ENCODE measurements around the gene CEPT1. TPM values are rescaled to one million over a fixed set of nuclear protein-coding genes. Genes with fewer than 3 reads are reported as not detected.
"Not testable (repeated sequence)": the region's sequence is repeated elsewhere in the genome, so short reads cannot be mapped to it uniquely, and the experiment has no call there.

The CEPT1 gene
- total and polyA plus RNA-seq, 2 donors (not counting 3 experiments of a cell fraction or from before 2014, with no cell fraction given), result 13.6 to 29.1 TPM

DNA sequence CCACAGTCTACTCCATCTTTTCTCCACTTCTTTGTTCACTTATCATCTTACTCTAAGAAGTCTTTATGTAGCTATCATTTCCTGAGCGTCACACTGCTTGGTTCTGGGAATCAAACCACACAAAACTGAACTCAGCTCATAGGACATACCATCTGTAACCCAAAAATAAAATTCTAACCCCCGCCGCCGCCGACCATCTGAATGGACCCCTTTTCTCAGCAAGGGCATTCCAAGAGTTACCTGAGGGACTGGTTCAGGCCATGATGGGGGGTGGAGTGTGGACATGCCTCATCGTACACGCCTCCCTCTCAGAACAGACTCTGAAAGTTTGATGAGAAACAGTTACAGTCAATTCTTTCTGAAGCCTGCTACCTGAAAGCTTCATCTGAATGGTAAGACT, 74.9 kb downstream of the CEPT1 start:
- FAIRE-seq, result no peak
- BruUV-seq (replicated peaks), result no TSS peak
- intact Hi-C loops (cut with micrococcal nuclease), result no loop called here
- CTCF ChIA-PET, result interaction anchor here (1.6 to 1.9 kb wide), 2 partner anchors 8 to 185 kb away, joined by 6 to 7 read pairs; no protein-coding TSS in a partner anchor
- Histone ChIP-seq H3K27me3 (ENCODE audit: control insufficient read depth in 2 of 2, insufficient read depth in 2 of 2, low read length in 2 of 2) (peaks cover 2 to 5% of the 10 kb centered on the region in 2 experiments), H2AFZ (ENCODE audit: low read depth, low read length) (no peak overlapping the region), H3K79me2 (ENCODE audit: control insufficient read depth, insufficient read depth, low read length) (no peaks in the 10 kb centered on the region), H3K9me3 (replicated peaks; ENCODE audit: control insufficient read depth, insufficient read depth, low read length) (no peaks in the 10 kb centered on the region), H3K9ac (replicated peaks; ENCODE audit: extremely low read depth, insufficient read depth, low read length) (no peak overlapping the region), H3K4me2 (ENCODE audit: insufficient read depth, low read length) (no peak overlapping the region), H4K20me1 (replicated peaks; ENCODE audit: control insufficient read depth, extremely low read depth, insufficient read depth, low read length) (no peaks in the 10 kb centered on the region), H3K4me3 (replicated peaks in 1 of 3; ENCODE audit: insufficient read depth in 1 of 3, low read depth in 1 of 3, low read length in 3 of 3) (no peak overlapping the region), H3K9me1 (replicated peaks; ENCODE audit: control insufficient read depth, extremely low read depth, insufficient read depth, low read length) (no peaks in the 10 kb centered on the region), H3K27ac (ENCODE audit: insufficient read depth, low read depth, low read length) (no peak overlapping the region), H3K4me1 (ENCODE audit: control insufficient read depth, extremely low read depth, insufficient read depth, low read length) (no peaks in the 10 kb centered on the region), H3K36me3 (ENCODE audit: control insufficient read depth in 2 of 2, extremely low read depth in 1 of 2, insufficient read depth in 2 of 2, low read length in 2 of 2) (no peaks in the 10 kb centered on the region)
- TF ChIP-seq EZH2 (IDR thresholded peaks at IDR 0.05; ENCODE audit: borderline replicate concordance, low read depth, low read length, severe bottlenecking) (no peak), JUN (IDR thresholded peaks at IDR 0.05; ENCODE audit: borderline replicate concordance, insufficient read depth, insufficient read length, low read depth) (no peak), POLR2AphosphoS5 (IDR thresholded peaks at IDR 0.05; ENCODE audit: insufficient read depth, low read depth, low read length) (no peak), POLR2A (IDR thresholded peaks at IDR 0.05; ENCODE audit: low read depth, low read length) (no peak)
- TF ChIP-seq, protein P1, sequence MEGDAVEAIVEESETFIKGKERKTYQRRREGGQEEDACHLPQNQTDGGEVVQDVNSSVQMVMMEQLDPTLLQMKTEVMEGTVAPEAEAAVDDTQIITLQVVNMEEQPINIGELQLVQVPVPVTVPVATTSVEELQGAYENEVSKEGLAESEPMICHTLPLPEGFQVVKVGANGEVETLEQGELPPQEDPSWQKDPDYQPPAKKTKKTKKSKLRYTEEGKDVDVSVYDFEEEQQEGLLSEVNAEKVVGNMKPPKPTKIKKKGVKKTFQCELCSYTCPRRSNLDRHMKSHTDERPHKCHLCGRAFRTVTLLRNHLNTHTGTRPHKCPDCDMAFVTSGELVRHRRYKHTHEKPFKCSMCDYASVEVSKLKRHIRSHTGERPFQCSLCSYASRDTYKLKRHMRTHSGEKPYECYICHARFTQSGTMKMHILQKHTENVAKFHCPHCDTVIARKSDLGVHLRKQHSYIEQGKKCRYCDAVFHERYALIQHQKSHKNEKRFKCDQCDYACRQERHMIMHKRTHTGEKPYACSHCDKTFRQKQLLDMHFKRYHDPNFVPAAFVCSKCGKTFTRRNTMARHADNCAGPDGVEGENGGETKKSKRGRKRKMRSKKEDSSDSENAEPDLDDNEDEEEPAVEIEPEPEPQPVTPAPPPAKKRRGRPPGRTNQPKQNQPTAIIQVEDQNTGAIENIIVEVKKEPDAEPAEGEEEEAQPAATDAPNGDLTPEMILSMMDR (IDR thresholded peaks at IDR 0.05; ENCODE audit: extremely low read depth in 1 of 2, insufficient read depth in 1 of 2, low read depth in 1 of 2, low read length in 2 of 2), result no peak
- TF ChIP-seq, protein P2, sequence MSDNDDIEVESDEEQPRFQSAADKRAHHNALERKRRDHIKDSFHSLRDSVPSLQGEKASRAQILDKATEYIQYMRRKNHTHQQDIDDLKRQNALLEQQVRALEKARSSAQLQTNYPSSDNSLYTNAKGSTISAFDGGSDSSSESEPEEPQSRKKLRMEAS (IDR thresholded peaks at IDR 0.05; ENCODE audit: insufficient read depth, insufficient read length), result no peak
- dilution Hi-C loops (cut with MboI; ENCODE audit: extremely low pct_ligation_motif_present, low sequenced_read_pairs), result no loop called here
- POLR2A ChIA-PET, result interaction anchor here (0.7 kb wide), 1 partner anchor 875 kb away, joined by 7 read pairs; the partner anchor contains the start of gene RBM15
- DNase-seq (ENCODE audit: low read depth, low spot score), result no peak

DNA sequence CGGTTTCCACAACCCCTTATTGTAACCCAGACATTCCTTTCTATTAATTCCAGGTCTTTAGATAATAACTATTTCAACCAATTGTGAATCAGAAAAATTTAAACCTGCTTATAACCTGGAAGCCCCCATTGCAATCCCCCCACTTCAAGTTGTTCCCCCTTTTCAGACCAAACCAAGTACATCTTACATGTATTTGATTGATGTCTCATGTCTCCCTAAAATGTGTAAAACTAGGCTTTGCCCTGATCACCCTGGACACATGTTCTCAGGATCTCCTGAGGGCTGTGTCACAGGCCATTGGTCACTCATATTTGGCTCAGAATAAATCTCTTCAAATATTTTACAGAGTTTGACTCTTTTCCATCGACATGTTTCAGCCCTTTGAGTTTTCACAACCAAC, 75.3 kb downstream of the CEPT1 start:
- H3K4me1 ChIP-seq (ENCODE audit: control insufficient read depth, extremely low read depth, insufficient read depth, low read length); H3K27ac ChIP-seq (ENCODE audit: insufficient read depth, low read depth, low read length); H3K9ac ChIP-seq (replicated peaks; ENCODE audit: extremely low read depth, insufficient read depth, low read length); H4K20me1 ChIP-seq (replicated peaks; ENCODE audit: control insufficient read depth, extremely low read depth, insufficient read depth, low read length); H3K79me2 ChIP-seq (ENCODE audit: control insufficient read depth, insufficient read depth, low read length); H3K27me3 ChIP-seq (ENCODE audit: control insufficient read depth in 2 of 2, insufficient read depth in 2 of 2, low read length in 2 of 2); POLR2A ChIA-PET; BruUV-seq (replicated peaks); FAIRE-seq; H3K36me3 ChIP-seq (ENCODE audit: control insufficient read depth in 2 of 2, extremely low read depth in 1 of 2, insufficient read depth in 2 of 2, low read length in 2 of 2); DNase-seq (ENCODE audit: low read depth, low spot score); dilution Hi-C loops (cut with MboI; ENCODE audit: extremely low pct_ligation_motif_present, low sequenced_read_pairs); H3K4me2 ChIP-seq (ENCODE audit: insufficient read depth, low read length); intact Hi-C loops (cut with micrococcal nuclease); H2AFZ ChIP-seq (ENCODE audit: low read depth, low read length); H3K4me3 ChIP-seq (replicated peaks in 1 of 3; ENCODE audit: insufficient read depth in 1 of 3, low read depth in 1 of 3, low read length in 3 of 3); H3K9me1 ChIP-seq (replicated peaks; ENCODE audit: control insufficient read depth, extremely low read depth, insufficient read depth, low read length); H3K9me3 ChIP-seq (replicated peaks; ENCODE audit: control insufficient read depth, insufficient read depth, low read length): not testable (repeated sequence)
- CTCF ChIA-PET, result interaction anchor here (1.6 to 1.9 kb wide), 2 partner anchors 8 to 185 kb away, joined by 6 to 7 read pairs; no protein-coding TSS in a partner anchor

Data from endothelial cell of umbilical vein (primary cell).